ENCODE data around the gene ANKRD66. TPM values are rescaled to one million over a fixed set of nuclear protein-coding genes. Genes with fewer than 3 reads are reported as not detected.
"Not testable (repeated sequence)": the region's sequence is repeated elsewhere in the genome, so short reads cannot be mapped to it uniquely, and the experiment has no call there.

The ANKRD66 gene
- polyA plus RNA-seq, 1 experiment = not detected

DNA sequence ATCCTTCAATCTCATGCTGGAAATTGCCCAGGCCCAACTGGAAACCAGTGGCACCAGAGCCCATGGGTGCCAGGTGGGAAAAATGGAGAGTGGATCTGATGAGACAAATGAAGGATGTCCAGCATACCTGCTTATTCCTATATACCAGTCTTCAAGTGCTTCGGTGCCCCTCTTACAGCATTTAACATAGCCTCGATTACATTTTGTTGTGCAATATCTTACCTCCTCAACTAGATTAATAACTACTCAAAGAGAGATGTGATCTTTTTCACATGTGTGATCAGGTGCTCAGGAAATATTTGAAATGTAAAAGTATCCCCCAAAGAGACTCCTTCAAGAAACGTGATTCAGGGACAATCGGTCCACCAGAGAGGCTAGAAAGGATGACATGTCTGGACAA lies 4.8 kb upstream of the ANKRD66 start:
- POLR2A ChIA-PET = no interaction called here
- TF ChIP-seq, protein P1, sequence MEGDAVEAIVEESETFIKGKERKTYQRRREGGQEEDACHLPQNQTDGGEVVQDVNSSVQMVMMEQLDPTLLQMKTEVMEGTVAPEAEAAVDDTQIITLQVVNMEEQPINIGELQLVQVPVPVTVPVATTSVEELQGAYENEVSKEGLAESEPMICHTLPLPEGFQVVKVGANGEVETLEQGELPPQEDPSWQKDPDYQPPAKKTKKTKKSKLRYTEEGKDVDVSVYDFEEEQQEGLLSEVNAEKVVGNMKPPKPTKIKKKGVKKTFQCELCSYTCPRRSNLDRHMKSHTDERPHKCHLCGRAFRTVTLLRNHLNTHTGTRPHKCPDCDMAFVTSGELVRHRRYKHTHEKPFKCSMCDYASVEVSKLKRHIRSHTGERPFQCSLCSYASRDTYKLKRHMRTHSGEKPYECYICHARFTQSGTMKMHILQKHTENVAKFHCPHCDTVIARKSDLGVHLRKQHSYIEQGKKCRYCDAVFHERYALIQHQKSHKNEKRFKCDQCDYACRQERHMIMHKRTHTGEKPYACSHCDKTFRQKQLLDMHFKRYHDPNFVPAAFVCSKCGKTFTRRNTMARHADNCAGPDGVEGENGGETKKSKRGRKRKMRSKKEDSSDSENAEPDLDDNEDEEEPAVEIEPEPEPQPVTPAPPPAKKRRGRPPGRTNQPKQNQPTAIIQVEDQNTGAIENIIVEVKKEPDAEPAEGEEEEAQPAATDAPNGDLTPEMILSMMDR (IDR thresholded peaks at IDR 0.05; ENCODE audit: insufficient read depth, low read depth, low read length) = no peak
- DNase-seq (ENCODE audit: low read depth) = no peak
- H3K36me3 ChIP-seq (ENCODE audit: control insufficient read depth, insufficient read depth, low read length) = no peaks in the 10 kb centered on the region
- H3K4me3 ChIP-seq (ENCODE audit: low read depth, low read length) = no peak overlapping the region
- no peaks in the 10 kb centered on the region for H3K27me3 ChIP-seq (ENCODE audit: control insufficient read depth, insufficient read depth, low read length)
- CTCF ChIA-PET = interaction anchor here (1.5 kb wide), 1 partner anchor 8 kb away, joined by 6 read pairs; no protein-coding TSS in a partner anchor

DNA sequence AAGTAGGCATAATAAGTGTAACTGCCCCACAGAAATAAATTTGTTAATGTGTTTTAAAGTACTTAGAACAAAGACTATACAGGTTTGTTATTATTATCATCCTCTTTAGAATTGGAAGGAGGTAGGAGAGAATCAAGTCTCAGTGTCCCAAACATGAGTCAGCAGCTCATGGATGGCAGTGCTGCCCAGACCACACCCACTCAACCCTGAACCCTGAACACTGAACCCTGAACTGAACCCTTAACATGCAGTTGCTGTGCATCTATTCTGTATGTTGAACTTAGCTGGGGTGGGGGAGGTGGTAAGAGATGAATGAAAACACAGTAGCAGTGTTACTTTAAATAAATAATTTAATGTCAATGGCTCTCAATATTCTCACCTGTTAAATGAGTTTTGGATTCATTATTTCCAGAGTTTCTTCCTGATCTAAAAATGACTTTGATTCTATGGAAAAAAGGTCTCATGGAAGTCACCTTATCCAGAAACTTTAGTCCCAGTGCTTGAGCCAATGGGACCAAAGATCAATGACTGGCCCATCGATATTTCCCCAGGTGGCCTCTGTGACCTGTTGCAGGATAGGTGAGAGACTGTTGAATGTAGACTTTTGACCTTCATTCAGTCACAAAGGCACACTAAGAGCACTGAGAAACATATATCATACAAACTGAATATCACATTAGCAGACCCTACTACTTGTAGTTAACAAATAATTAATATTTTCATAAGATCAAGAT lies 3.1 kb upstream of the ANKRD66 start:
- Histone ChIP-seq H3K27me3 (ENCODE audit: control insufficient read depth, insufficient read depth, low read length) (no peaks in the 10 kb centered on the region), H3K36me3 (ENCODE audit: control insufficient read depth, insufficient read depth, low read length) (no peaks in the 10 kb centered on the region), H3K4me3 (ENCODE audit: low read depth, low read length) (no peak overlapping the region)
- DNase-seq (ENCODE audit: low read depth) = no peak
- TF ChIP-seq, protein P1 (IDR thresholded peaks at IDR 0.05; ENCODE audit: insufficient read depth, low read depth, low read length) = no peak
- ChIA-PET POLR2A (no interaction called here), CTCF (interaction anchor here (1.5 kb wide), 1 partner anchor 10 kb away, joined by 6 read pairs; no protein-coding TSS in a partner anchor)

DNA sequence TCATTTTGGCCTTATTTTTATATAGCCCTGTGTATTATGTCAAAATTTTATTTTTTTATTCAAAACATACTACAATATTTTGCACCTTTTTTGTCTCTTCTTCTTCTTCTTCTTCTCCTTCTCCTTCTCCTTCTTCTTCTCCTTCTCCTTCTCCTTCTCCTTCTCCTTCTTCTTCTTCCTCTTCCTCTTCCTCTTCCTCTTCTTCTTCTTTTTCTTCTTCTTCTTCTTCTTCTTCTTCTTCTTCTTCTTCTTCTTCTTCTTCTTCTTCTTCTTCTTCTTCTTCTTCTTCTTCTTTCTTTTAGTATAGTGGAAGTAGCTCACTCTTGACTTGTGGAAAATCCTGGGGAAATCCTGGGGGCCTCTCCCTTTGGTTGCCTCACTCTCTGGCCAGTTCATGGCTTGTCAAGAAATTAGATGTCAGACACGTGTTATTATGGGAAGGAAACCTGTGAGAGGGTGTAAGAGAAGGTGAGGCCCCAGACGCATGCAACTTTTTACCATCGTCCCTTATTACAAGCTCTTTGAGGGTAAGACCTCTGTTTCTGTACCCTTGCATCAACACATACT lies 2.5 kb upstream of the ANKRD66 start:
- H3K27me3 ChIP-seq (ENCODE audit: control insufficient read depth, insufficient read depth, low read length); H3K4me3 ChIP-seq (ENCODE audit: low read depth, low read length); CTCF ChIA-PET; H3K36me3 ChIP-seq (ENCODE audit: control insufficient read depth, insufficient read depth, low read length); POLR2A ChIA-PET; DNase-seq (ENCODE audit: low read depth): not testable (repeated sequence)

DNA sequence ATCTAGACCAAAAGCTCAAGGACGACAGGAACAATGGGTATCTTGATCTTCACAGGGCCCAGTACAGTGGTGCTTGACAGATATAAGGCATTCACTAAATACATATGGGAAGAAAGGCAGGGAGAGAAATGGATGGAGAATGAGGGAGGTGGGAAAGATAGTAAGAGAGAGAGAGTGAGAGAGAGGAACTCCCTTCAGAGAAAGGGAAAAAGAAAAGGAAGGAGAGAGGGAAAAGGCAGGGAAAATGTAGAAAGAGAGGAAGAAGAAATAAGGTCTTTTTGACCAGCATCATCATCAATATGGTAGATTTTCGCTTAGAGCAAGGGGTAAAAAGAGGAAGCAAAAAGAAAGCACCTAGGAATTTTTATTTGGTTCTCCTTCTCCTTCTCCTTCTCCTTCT lies 760 bp upstream of the ANKRD66 start:
- Histone ChIP-seq H3K27me3 (ENCODE audit: control insufficient read depth, insufficient read depth, low read length) (no peaks in the 10 kb centered on the region), H3K36me3 (ENCODE audit: control insufficient read depth, insufficient read depth, low read length) (no peaks in the 10 kb centered on the region), H3K4me3 (ENCODE audit: low read depth, low read length) (no peak overlapping the region)
- CTCF ChIA-PET = no interaction called here
- TF ChIP-seq, protein P1 (IDR thresholded peaks at IDR 0.05; ENCODE audit: insufficient read depth, low read depth, low read length) = no peak
- POLR2A ChIA-PET = no interaction called here
- DNase-seq (ENCODE audit: low read depth) = no peak

DNA sequence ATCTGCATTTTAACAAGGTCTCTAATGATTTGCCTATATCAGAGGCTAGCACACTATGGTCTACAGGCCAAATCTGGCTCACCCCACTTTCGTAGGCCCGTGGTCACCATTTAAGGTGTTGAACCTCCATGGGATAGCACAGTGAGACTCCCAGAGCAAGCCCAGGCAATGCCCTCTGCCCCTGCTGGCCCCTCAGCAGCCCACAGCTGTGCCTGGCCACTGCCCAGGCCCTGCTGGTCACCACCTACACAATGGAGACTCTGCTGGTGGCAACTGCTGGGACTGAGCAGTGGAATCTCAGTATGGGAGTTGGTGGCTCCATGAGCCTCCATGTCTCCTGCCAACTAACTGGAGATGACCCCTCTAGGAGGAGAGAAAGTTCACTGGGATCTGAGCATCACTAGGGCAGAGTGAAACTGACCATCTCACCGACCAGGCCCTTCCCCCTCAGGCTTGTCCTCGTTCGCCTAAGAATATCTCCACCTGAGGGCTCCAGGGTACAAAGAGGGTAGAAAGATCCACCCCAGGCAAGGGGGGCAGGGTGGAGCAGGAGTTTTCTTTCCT lies 2.3 kb downstream of the ANKRD66 start:
- H3K4me3 ChIP-seq (ENCODE audit: low read depth, low read length) = no peak overlapping the region
- TF ChIP-seq, protein P1 (IDR thresholded peaks at IDR 0.05; ENCODE audit: insufficient read depth, low read depth, low read length) = no peak
- no peaks in the 10 kb centered on the region for H3K36me3 ChIP-seq (ENCODE audit: control insufficient read depth, insufficient read depth, low read length)
- ChIA-PET POLR2A (no interaction called here), CTCF (interaction anchor here (0.6 kb wide), 1 partner anchor 1432 kb away, joined by 3 read pairs; no protein-coding TSS in a partner anchor)
- DNase-seq (ENCODE audit: low read depth) = no peak
- H3K27me3 ChIP-seq (ENCODE audit: control insufficient read depth, insufficient read depth, low read length) = no peaks in the 10 kb centered on the region; the same call in 1 of the 2 replicates

Data from BJ (cell line).